Activated CD4-positive, alpha-beta T cell treated with anti-CD3 and anti-CD28 coated beads, Interleukin-10, Interleukin-2, amounts not matched to agents 100 ng/mL and 50 ng/mL, durations not matched to agents 16 hours and 8 hours (primary cell): ENCODE results near the gene CPE.
A peak's percentile ranks its signal among the peaks of the same experiment; 100 is the strongest.
"Not testable (repeated sequence)": the region's sequence is repeated elsewhere in the genome, so short reads cannot be mapped to it uniquely, and the experiment has no call there.

ENCODE experiments used
- DNase-seq: peaks from one replicate; pipeline ENCODE4 v3.0.0-alpha.2; 2020

The CPE gene

DNA sequence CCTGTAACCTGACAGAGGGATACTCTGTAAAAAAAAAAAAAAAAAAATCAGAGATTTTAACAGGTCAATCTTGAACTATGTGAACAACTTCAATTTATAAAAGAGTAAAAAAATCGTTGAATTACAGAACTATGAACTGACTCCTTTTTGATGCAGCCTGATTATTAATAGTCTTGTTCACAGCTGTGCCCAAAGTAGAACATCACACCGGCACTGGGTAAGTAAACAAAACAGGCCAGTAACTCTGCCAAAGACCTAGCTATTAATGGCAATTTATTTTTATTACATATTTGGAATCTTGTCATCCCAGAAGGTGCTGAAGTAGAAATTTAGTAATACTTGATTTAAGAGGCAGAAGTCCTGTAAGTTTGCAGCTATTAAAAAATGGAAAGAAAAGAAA lies 31.4 kb downstream of the CPE start:
- DNase-seq = no peak

DNA sequence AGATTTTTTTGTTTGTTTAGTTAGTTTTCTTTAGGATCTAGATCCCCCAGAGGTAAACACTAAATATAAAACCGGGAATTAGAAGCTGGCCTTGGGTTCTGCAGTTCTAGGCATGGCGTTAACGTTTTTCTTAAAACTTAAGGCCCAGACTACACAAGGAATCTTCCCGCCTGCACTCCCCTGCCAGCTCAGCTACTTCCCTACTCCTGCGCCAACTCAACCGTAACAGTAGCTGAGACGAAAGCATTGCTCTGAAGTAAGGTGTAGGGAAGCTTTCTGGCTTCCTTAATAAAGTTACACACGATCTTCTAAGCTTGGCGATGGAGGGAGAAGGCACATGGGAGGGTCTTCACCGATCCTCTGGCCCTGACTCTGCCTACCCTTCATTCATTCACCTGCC lies 37.1 kb downstream of the CPE start:
- DNase-seq = no peak

DNA sequence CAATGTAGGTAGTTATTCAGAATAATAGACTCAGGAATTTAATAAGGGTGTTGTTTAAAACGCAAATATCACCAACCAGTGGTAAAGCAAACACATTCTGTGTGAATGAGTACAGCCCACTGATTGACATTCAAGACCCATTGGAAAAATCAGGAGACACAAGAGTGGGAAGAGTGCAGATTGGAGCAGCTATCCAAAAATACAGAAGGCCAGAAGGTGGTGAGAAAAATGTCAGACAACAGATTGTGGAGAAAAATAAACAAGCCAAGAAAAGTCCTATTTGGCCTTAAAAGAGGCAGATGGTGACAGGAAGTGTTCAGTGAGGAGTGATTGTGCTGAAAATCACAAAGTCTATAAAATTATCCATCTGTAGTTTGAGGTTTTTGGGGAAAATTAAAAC lies 39.3 kb downstream of the CPE start:
- DNase-seq = no peak

DNA sequence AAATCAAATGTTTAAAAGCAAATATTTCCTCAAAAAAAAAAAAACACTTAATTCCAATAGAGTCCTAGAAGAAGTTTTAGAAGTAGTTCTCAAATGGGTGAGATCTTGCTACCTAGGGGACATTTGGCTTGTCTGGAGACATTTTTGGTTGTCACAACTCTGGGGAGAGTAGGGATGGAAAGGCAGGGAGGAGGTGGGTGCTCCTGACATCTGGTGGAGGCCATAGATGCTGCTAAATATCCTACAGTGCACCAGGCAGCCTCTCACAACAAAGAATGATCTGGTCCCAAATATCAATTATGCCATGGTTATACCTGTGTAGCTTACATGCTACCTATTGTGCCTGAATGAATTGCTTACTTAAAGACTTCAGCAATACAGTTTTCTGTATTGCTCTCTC lies 46.8 kb downstream of the CPE start:
- no peak for DNase-seq

DNA sequence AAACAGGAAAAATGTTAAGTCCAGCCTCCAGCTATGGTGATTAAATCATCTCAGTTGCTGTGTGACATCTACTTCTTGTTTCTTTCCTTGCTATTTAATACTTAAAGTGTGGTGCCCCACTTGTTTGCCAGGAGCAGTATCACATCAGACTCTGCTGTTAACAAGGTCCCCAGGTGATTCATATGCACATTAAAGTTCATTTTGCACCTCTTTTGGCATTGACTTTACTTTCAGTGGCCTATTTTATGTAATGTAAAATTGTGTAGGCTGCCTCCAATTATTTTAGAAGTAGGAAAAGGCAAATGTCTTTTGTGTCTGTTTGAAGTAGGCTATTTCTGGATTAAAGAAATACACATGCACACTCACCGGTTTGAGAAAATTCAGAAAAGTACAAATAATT lies 47.5 kb downstream of the CPE start:
- DNase-seq = no peak

DNA sequence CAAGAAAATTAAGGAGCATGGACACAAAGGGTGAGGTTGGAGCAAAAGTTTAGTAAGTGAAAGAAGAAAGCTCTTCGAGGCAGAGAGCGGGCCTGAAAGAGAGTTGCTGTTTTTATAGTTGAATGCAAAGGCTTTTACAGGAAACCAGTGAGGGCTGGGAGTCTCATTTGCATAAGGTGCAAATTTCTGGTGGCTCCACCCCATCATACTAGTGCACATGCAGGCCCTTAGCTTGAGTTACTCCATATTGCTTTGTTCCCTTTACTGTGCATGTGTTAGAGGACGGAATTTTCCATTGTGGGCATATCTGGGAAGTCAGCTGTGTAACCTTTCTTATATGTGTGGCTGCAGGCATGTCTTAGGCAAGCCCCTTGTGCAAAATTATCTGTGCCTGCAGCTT lies 48.0 kb downstream of the CPE start:
- DNase-seq = no peak

DNA sequence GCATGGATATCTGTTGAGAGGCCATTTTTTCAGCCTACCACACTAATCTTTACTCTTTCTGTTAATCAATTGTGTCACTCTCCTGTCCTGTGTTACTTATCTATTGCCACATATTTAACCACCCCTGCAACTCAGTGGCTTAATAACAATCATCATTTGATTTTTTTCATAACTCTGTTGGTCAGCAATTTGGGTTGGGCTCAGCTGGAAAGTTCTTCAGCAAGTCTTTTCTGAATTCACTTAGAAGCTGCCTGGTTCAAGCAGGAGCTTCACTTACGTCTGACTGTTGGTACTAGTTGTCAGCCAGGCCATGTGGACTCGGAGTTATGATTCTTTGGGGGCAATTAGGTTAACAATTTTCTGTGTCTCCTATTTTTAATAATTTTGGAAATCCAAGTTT lies 50.1 kb downstream of the CPE start:
- no peak for DNase-seq

DNA sequence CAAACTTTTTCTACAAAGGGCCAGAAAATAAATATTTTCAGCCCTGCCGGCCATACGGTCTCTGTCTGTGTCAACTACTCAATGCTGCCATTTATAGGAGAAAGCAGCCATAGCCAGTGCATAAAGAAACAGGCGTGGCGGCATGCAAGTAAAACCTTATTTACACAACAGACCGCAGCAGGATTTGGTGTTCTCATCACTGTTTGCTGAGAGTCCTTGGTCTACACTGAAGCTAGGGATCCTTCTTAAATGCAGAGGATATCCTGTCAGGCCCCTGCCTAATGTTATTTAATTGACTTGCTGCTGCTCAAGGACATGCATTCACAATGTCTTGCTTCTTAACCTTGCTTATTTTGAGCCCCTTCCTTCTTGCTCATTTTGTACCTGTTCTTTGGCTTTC lies 54.7 kb downstream of the CPE start:
- DNase-seq = no peak

DNA sequence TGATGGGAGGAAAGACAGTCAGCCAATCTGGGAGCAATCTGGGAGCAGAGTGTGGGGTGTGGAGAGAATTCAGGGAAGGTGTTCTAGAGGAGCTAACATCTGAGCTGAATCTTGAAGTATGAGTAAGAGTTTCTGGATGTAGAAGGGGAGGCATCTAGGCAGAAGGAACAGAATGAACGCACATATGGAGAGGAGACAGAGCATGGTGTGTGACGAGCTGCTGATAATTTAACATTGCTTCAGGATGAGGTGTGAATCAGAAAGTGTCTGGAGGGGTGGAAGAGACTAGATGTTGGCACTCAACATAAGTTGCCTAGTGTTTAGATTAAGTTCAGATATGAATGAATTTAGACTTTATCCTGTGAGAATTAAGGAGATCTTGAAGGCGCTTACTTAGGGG lies 58.9 kb downstream of the CPE start:
- DNase-seq = no peak

DNA sequence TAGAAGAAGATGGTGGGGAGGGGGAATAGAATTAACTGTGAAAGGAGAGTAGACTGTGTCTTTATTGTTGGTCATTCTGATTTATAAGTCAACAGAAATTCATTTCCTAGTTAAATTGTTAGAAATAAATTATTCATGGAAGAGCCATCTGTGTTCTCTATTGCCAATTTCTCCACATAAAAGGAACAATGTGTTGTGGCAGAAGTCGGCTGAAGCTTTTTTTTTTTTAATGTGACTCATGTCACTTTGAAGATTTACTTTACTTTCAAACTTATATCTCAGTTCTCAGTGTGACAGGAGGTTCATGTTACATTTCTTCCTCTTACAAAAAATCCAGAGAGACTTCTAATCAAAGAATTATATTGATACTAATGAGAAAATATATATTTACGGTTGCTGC lies 60.5 kb downstream of the CPE start:
- no peak for DNase-seq

DNA sequence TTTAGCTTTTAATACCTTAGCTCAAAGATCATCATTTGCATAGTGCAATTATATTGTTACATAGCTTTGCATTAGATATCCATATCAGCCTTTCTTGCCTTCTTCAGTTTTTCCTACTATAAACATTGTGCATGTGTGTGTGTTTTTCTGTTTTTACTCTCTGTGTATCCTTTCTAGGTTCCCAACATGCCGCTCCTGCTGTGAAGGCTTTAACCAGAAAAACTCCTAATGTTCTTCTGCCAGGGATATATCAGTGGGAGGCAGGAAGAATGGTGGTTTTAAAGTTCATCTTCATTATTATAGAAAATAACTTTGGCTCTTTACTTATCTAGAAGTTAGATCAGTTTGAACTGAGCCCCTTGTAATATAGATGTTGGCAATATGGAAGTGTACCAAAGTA lies 61.2 kb downstream of the CPE start:
- DNase-seq = no peak

DNA sequence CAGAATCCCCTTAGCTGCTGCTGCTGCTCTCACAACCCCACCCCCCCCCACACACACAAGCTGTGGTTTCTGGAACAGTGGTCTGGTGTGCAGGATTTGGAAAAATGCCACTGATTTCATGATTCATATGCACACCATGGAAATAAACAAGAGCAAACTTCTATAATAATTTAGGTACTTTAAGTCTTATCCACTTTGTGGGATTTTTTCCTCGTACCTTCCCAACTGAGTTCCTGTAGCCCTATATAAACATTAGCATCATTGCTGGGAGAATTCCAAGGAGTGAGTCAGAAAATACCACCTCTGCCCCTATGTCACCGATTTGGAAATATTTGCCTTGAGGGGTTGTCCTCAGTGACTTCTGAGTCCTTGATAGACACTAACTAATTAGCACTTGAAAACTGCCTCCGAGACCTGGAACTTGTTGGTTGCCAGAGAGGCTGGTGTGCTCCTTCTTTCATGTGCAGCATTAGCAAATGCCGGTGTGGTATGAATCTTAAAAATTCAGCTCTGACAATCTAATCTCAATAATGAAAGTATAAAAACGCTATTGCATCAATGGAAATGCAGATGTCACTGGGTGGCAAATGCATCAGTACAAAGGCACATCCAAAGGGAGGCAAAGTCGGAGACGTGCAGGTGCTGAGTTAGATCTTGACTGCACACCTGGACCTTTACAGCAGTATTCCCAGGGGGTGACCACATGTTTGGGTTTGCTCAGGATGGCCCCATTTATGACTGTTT lies 61.8 kb downstream of the CPE start:
- DNase-seq = no peak

DNA sequence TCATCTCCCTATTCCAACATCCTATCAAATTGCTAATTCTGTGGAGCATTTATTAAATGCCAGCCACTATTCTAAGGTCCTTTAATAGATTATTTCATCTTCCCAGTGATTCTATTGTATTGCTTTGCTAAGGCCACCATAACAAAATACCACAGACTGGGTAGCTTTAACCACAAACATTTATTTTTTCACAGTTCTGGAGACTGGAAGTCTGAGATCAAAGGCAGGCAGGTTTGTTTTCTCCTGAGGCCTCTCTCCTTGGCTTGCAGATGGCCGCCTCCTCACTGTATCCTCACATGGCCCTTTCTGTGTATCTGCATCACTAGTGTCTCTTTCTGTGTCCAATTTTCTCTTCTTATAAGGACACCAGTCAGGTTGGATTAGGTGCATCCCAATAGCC lies 64.5 kb downstream of the CPE start:
- no peak for DNase-seq

DNA sequence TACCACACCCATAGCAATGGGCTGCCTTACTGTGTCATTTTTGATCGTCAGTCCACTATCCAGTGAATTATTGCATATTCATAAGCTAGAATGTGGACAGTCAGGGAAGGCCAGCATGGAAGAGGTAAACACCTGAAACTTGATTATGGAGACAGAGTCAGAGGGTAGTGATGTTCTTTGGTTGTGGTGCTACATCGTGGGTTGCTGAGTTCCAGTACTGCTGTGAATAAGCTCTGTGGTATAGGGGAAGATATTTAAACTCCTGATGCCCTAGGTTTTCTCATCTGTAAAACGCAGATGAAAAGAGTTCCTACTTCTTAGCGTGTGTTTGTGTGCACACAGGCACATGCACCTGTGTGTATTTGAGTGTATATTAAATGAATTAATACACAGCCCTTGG lies 69.9 kb downstream of the CPE start:
- no peak for DNase-seq

DNA sequence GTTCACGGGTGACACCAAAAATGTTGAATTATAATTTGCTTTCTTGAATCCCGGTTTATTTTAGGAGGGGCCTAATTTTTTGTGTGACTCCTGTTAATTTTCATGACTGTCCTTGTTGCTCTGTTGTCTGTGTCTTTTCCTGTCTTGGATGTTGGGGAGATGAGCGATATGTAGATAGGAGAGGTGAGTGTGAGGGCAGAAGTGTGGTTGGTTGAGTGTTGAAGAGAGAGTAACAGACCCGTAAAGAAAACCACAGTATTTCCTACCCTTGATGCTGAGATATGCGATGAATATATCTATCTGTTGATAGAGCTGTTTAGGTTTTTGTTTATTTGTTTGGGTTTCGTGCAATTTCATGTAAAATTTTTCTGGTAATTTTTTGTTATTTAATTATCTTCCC lies 70.5 kb downstream of the CPE start:
- peak; percentile 0 for DNase-seq

DNA sequence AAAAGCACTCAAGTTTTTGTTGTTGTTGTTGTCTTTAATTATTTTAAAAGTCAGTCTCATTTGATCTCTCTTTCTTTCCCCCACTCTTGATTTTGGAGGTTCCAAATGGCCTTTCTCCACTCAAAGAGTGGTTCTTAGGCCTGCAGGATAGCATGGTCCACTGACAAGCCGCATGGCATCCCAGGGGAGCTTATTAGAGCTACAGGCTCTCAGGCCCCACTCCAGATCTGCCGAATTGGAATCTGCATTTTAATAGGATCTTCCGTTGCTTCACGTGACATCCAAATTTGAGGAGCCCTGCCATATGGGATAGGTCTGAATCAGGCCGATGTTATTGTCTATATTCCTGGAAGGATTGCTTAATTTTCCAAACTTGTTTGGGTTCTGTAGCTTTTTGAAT lies 72.1 kb downstream of the CPE start:
- DNase-seq = no peak

DNA sequence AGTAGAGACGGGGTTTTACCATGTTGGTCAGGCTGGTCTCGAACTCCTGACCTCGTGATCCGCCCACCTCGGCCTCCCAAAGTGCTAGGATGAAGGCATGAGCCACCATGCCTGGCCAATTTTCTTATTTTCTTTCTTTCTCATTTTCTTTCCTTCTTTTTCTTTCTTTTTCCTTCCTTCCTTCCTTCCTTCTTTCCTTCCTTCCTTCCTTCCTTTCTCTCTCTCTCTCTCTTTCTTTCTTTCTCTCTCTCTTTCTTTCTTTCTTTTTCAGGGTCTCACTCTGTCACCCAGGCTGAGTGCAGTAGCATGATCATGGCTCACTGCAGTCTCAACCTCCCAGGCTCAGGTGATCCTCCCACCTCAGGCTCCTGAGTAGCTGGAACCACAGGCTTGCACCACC lies 74.3 kb downstream of the CPE start:
- DNase-seq = not testable (repeated sequence)

DNA sequence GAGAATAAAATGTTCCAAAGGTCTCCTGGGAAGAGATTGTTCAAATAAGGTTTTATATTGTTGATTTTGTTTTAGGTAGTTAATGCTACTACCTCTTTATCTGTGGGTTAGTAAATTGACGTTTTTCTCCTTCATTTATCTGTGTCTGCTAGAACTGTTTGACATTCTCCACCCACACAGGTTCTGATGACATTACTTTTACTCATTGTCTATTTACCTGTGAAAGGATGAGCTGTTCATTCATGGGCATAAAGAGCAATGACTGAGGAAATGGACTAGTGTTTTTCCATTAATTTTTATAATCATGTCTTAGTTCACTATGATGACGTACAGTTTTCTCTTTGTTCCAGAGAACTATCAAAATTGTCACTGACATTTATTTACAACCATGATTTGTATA lies 75.6 kb downstream of the CPE start:
- DNase-seq = no peak

DNA sequence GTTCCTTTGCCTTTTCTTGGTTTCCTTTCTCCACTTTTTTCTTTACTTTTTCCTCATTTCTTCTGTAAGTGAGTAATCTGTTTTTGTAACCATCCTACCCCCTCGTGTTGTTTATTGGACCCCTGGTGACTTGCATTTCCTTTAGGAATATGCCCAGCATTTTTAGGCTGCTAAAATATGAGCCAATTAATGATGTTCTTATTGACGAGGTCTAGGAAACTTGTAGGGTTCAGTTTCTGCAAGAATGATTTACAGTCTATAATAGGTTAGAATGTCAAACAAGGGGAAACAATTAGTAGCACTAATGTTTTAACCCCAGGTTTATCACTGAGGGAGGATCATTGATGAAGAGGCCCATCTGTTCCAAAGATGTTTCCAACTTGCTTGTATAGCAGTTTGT lies 79.0 kb downstream of the CPE start:
- no peak for DNase-seq

DNA sequence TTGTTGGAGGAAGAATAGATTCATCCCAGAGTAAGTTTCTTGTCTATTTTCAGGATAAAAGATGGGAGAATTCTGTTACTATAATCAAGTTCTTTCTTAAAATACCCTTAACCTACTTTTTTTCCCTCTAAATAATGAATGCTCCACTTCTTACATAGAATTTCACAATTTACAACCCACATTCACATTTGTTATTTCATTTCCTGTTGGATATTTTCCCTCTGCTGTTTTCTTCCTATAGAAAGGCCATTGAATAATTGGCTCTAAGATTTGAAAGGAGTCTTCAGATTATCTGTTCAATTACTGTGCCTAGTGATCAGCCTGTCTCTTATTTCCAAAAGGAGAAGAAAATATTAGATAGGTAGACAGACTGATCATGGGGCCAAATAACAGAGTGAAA lies 79.7 kb downstream of the CPE start:
- DNase-seq = no peak

DNA sequence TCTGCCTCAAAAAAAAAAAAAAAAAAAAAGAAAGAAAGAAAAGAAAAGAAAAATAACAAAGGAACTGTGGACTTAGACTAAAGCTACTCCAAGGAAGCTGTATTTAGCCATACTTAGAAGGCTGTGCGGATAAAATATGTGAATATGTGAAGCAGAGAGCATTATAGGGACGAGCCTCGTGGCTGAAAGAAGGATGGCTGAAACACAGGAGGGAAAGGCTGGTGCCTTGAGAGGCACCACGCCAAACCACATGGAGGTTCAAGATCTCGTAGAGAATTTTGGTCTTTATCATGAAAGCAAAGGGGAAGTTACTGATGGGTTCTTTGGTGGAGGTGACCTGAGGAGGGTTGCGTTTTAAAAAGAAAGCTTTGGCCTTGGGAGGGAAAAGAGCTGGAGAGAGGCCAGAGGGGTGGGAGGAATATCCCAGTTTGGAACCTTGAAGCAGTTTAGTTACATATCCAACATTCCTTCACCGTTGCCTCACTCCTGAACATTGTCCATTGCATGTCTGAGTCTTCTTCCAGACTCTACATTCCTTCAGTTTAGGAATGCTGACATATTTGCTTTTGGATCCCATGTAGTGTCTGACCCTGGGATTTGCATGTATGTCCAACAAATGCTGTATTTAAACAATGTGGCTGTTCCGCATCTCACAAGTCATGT lies 82.5 kb downstream of the CPE start:
- DNase-seq = no peak

DNA sequence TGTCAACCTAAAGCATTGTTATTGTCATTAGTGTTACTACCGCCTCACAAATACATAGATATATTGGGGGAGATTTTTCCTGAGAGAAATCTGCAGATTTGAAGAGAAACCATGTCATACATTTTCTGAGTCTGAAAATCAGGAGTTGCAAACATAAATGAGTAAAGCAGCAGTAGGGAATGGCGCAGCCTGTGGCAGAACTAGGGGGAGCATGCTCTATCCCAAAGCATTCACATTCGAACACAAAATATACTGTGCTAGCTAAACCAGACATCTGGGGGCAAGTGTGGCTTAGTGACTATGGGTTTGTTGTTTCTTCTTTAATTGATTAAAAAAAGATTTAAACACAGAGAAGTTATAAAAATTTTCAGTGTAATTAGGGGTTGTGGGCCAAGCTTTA lies 83.2 kb downstream of the CPE start:
- DNase-seq = no peak

DNA sequence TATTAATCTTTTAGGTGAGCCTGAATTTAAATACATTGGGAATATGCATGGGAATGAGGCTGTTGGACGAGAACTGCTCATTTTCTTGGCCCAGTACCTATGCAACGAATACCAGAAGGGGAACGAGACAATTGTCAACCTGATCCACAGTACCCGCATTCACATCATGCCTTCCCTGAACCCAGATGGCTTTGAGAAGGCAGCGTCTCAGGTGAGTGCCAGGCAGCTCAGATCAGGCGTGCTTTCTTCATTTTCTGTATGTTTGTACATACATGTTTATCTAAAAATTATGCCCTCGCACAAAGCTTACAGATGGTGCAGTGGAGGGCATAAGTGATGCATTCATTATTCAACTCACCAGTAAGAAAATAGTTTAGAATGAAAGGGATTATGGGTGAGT lies 85.6 kb downstream of the CPE start:
- DNase-seq = no peak

DNA sequence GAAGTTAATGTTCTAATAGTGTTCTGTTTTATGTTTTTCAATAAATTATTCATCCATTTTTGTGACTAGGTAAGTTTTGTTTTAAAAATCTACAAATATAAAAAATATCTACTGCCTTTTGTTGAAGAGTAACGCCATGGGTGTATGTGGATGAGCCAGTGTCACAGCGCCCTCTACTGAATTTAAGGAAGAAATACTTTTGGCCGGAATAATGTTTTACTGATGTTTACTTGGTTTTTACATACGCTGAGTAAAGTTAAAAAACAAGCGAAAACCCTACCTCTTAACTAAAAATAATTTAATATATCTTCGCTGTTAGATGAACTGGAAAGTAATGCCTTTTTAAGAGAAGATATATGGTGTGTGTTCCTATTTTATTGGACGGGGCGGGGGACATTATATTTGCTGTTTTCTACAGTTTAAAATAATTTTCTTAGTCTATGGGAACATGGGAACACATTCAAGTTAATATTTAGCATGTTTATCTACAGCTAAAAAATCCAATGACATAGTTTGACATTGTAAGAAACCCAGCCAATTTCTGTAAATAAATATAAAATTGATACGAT lies 86.1 kb downstream of the CPE start:
- DNase-seq = peak; percentile 42

DNA sequence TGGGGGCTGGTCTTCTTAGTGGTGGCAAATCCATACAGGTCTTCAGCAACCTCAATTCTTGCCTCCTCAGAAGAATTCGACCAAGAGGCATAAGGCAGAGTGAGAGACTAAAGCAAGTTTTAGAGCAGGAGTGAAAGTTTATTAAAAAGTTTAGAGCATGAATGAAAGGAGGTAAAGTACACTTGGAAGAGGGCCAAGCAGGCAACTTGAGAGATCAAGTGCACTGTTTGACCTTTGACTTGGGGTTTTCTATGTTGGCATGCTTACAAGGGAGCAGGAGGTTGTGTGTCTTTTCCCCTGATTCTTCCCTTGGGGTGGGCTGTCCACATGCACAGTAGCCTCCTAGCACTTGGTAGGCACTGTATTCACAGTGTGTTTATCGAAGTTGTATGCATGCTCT lies 91.2 kb downstream of the CPE start:
- DNase-seq = no peak
